Loucy (cell line): ENCODE measurements around the gene OR4S2.

Experiments used
- CTCF ChIP-seq: fragments of 200-600 bp; sonication (generic); conservative IDR thresholded peaks from 2 replicates; pipeline ENCODE4 v1.5.1; 2014; ENCODE audit warnings: mild to moderate bottlenecking, antibody characterized with exemption, low read length
- EZH2phosphoT487 ChIP-seq: fragments of 200-600 bp; IDR thresholded peaks from 2 replicates; pipeline ENCODE4 v1.6.1; 2018; ENCODE audit warnings: antibody characterized with exemption, mild to moderate bottlenecking, moderate library complexity, borderline replicate concordance

- TF ChIP-seq CTCF (no peak), EZH2phosphoT487 (no peak)
These were observed 13.3 kb upstream of the OR4S2 start, which contains the start of gene OR4P4 for GRCh38 chr11:55634813-55635212.
